ENCODE measurements around the gene ABCC10. TPM values are rescaled to one million over a fixed set of nuclear protein-coding genes. Genes with fewer than 3 reads are reported as not detected.

ABCC10 gene
- polyA plus RNA-seq, 5 donors: 19.7 to 29.2 (median 25.5) TPM

DNA sequence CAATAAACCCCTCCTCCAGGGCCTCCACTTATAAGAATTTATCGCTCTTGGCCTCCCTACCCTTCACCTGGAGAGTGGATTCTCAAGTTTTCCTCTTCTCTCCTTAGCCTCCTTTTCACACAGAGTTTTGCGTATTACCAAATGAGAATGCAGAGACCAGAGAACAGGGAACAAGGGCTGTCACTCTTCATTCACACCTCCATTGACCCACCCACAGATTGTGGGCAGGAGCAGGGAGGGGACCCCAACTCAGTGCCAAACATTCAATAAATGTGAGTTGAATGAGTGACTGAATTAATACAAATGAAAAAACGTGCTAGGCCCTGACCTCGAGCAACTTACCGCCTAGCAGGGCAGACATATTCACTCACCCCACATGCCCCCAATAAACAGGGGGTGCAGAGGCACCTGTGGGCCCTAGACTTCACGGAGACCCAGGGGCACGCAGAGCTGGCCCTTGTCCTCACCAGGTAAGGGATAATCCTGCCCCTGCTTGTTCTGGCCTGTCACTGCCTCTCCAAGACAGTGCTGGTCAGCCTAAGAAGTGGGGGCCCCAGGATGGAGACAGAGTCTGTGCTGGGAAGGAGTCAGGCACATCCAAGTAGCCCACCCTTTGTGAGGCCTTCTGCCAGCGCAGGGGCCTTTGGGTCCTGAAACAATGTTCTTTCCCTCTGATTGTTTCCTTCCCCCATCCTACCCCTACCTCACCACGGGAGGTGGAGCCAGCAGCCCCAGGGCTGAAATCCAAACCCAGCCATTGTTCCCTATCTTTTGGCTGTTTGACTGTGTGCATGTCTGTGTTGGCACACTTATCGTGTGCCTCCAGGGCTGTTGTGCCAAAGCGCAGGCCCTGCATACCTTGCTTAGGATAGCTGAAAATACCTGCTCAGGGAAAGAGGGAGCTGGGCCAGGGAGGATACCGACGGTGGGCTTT, 41.7 kb downstream of the ABCC10 start:
- DNase-seq: no peak

DNA sequence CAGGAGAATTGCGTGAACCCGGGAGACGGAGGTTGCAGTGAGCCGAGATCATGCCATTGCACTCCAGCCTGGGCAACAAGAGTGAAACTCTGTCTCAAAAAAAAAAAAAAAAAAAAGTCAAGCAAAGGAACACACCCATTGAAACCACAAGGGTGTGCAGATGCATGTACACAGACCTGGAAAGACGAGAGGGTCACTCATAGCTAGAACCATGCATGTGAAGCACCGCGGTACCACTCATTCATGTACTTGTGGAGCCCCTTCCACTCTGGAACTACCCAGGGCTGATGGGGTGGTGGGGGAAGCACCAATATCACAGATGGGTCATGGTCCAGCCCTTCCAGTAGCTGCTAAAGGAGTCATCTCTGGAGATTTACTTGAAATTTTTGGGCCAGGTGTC, 42.6 kb downstream of the ABCC10 start:
- no peak for DNase-seq

- DNase-seq: no peak
Observed at GRCh38 chr6:43471399-43471798, 44.1 kb downstream of the ABCC10 start.

GRCh38 chr6:43472515-43472914, 45.2 kb downstream of the ABCC10 start:
- no peak for DNase-seq

- DNase-seq: no peak
Observed at GRCh38 chr6:43475516-43475915, 48.2 kb downstream of the ABCC10 start.

- no peak for DNase-seq
Observed at GRCh38 chr6:43476746-43477145, 49.4 kb downstream of the ABCC10 start.

GRCh38 chr6:43477235-43478007, 50.1 kb downstream of the ABCC10 start, which contains the start of gene TJAP1:
TSS of gene TJAP1 (plus strand) at chr6:43477570. CDS start at chr6:43499002, 21,432 bp downstream.
- DNase-seq: peak; percentile 85 to 87

DNA sequence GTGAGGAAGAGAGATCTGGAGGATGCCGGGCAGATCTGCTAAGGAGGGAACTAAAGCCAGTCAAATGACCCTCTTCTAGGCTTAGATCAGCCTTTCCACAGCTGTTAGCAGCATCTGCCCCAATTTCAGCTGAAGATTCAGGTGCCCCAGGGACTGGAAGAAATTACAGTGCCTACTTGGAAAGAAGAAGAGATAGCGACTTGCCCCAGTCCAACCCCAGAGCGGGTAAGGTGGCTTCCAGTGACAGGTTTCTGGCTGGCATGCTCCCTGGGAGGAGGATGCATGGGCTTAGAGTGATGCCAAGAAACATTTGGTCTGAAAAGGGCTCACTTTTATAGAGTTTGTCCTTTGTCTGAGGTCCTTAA, 50.6 kb downstream of the ABCC10 start:
- no peak for DNase-seq

GRCh38 chr6:43481075-43481474, 53.7 kb downstream of the ABCC10 start:
- DNase-seq: no peak

DNA sequence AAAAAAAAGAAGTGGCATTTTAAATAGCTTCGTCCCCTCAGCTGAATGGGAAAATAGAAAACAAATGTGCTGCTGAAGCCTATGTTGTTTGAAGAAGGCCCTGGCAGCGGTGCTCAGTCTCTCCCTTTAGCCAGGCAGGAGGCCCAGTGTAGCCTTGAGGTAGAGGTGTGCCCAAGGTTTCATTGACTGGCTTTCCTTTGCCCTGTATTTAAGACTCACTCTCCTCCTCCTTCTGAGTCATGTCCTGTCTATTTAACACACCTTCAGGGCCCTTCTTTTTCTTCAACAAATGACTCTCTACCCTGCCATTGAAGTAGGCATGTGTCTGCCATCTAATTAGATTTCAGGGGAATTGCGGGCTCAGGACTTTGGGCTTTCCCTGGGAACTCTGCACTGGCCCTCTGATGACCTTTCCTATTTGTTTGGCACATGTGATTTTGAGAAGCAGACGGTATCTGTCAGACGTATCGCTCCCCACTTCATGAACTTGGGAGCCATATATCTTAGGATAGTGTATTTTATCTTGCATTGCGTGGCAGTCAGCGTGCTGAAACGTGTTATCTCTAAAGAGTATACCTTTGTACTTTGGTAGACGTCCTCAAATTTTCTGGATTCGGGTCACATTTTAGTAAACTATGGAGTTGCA, 54.4 kb downstream of the ABCC10 start:
- no peak for DNase-seq

GRCh38 chr6:43488667-43489276, 61.4 kb downstream of the ABCC10 start:
- no peak for DNase-seq

DNA sequence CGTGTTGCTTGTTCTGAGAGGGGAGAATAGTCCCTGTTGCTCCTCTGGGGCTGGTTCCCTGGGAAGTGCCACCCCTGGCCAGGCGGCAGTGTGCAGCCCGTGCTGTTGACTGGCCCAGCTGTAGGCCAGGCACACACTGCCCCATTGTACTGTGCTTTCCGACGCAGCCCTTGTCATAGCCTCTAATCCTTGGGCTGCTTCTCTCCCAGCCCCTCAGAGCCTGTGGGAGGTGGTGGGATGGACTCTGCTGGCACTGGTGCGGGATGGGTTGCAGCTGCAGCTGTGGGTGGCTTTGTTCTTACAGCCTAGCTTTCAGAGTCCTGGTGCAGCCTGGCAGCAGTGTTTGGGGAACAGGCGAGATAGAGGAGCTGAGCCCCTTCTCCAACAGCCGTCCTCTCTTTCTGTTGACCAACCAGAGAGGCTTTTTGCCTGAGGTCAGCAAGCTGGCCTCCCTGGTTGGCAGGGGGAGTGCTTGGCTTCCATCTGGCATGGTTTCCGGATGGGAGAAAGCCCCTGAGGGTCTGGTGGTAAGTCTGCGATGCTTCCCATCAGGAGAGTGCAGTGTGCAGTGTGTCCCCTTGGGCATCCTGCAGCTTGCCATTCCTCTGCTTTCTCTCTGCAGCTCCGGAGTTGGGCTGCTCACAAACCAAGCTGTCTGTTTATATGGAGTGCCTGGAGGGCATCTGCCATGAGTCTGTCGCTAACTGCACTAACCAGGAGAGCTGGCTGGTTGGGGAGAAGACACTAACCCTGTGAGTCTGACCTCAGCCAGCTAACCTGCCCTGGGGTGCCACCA, 62.1 kb downstream of the ABCC10 start:
- DNase-seq: no peak

DNA sequence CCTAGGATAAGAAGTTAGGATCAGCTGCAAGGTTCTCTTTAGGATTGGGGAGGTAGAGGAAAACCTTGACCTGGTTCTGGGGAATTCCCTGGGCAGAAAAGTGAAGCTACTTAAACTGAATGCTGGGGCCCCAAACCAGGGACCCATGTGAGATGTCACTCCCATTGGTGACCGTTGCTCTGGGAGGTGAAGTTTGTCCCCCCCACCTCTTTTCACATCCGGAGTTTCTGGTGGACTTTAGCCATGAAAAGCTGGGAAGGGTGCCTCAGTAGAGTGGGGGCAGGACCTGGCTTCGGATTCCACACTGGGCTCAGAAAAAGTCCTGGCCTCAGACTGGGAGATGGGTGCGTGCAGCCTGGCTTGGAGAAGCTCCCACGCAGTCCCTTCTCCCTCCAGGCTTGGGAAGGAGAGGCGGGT, 63.2 kb downstream of the ABCC10 start:
- DNase-seq: no peak

- DNase-seq: peak in 1 of 2 donors; percentile 39
Observed at GRCh38 chr6:43491750-43492661, 64.7 kb downstream of the ABCC10 start.

DNA sequence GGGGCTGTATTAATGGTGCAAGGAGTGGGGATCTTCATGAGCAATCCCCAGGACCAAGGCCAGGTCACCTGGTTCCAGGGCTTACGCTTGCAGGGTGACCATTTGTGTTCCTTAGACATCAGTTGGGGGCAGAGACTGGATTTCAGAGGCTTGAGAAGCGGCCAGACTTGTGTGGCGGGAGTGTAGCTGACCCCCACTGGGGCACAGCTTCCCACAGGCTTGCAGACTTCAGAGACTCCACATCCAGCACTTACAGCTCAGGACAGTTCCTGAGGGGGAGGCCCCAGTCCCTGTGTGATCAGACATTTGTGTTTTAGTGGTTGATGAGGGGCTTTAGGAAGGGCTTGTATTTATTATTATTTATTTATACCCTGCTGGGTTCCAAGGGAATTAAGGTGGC, 65.3 kb downstream of the ABCC10 start:
- no peak for DNase-seq

- DNase-seq: no peak
Observed at GRCh38 chr6:43493230-43493629, 65.9 kb downstream of the ABCC10 start.

GRCh38 chr6:43493833-43494232, 66.5 kb downstream of the ABCC10 start:
- DNase-seq: no peak

DNA sequence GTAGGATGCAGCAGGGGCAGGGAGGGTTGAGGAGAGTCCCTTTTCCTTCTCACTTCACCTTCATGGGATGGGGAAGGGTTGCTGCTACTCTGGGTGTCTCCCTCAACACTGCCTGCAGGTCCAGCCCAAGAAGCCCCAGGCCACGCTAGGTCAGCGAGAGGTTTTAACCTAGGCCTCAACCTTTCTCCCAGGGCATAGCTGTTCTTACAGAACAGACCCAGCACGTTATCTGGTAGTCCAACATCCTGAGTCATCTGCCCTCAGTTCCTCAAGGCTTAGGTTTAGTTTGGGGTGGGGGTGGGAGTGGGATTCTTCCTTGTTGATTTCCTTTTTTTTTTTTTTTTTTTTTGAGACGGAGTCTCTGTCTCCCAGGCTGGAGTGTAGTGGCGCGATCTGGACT, 67.0 kb downstream of the ABCC10 start:
- DNase-seq: no peak

DNA sequence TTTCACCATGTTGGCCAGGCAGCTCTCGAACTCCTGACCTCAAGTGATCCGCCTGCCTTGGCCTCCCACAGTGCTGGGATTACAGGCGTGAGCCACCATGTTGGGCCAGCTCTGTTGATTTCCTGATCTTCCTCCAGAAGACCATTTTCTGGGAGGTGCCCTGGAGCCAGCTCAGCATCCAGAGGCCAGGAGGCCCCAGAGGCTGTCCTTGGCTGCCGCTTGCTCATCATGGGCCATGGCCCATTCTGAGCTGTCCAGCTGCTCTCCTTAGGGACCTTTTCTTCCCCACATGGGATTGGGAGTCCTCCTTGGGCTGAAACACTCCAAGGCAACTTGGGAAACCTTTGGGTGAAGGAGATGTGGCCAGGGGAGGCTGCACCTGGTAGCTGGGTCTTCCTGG, 67.4 kb downstream of the ABCC10 start:
- no peak for DNase-seq

DNA sequence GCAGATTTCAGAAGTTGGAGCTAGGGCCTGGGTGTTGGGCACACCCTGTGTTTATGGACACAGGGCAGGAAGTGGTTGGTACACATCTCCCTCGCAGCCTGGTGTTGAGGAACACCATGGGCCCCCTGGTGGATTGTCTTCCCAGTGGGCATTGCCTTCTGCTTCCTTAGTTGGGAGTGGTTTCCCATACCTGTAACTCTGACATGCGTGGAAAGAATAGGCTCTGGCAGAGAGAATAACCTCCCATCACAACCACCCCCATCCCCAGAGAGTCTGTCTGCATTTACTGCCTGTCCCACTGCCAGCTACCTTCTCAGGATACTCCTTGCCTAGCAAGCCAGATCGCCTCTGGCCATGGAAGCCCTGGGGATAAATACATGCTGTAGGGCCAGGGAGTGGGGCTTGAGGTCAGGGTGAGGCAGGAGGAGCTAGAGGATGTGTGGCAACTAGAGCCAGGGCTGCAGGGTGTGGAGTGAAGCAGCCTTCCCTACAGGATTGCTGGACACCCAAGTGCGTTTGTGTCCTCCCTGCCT, 68.1 kb downstream of the ABCC10 start:
- DNase-seq: no peak

Data from right lung (tissue), 5 donors.